Neural cell (in vitro differentiated cells): Measurements from ENCODE around the gene ABCG5. TPM values are rescaled to one million over a fixed set of nuclear protein-coding genes. Genes with fewer than 3 reads are reported as not detected.

Experiments
- H2AFZ ChIP-seq: fragments of 200-600, 300-800 bp; sonication (generic), shearing (Covaris generic); 2 replicates; pipeline ENCODE4 v1.6.0; 2014; ENCODE audit warnings: low read depth, mild to moderate bottlenecking, antibody characterized with exemption, low read length, moderate library complexity
- H3F3A ChIP-seq: fragments of 200-600 bp; shearing (Covaris generic); 2 replicates; pipeline ENCODE4 v1.6.1; 2016; ENCODE audit warnings: mild to moderate bottlenecking, moderate library complexity, mixed read lengths, antibody characterized with exemption, low read length; ENCODE audit not compliant: insufficient read depth, poor library complexity, severe bottlenecking
- H3K27ac ChIP-seq: fragments of 200-600, 300-800 bp; sonication (generic), shearing (Covaris generic); 2 replicates; pipeline ENCODE4 v1.5.1; 2014; ENCODE audit warnings: mild to moderate bottlenecking, low read length, moderate library complexity
- H3K27me3 ChIP-seq: fragments of 300-800, 200-600 bp; sonication (generic), shearing (Covaris generic); 2 replicates; pipeline ENCODE4 v1.6.0; 2014; ENCODE audit warnings: mild to moderate bottlenecking, low read depth, low read length, moderate library complexity; ENCODE audit not compliant: insufficient read depth
- H3K36me3 ChIP-seq: fragments of 300-800, 200-600 bp; sonication (generic), shearing (Covaris generic); 2 replicates; pipeline ENCODE4 v1.5.1; 2014; ENCODE audit warnings: mild to moderate bottlenecking, antibody characterized with exemption, low read length, moderate library complexity; ENCODE audit not compliant: insufficient read depth
- H3K4me2 ChIP-seq: fragments of 300-800, 200-600 bp; sonication (generic), shearing (Covaris generic); 2 replicates; pipeline ENCODE4 v1.6.0; 2014; ENCODE audit warnings: mild to moderate bottlenecking, low read length
- H3K4me3 ChIP-seq: fragments of 300-800, 200-600 bp; sonication (generic), shearing (Covaris generic); 2 replicates; pipeline ENCODE4 v1.5.1; 2014; ENCODE audit warnings: mild to moderate bottlenecking, low read length, moderate library complexity
- H3K79me2 ChIP-seq: fragments of 200-600 bp; shearing (Covaris generic); replicated peaks from 2 replicates; pipeline ENCODE4 v1.6.0; 2014; ENCODE audit warnings: mild to moderate bottlenecking, low read length, moderate library complexity; ENCODE audit not compliant: insufficient read depth
- H3K9ac ChIP-seq: fragments of 300-800, 200-600 bp; sonication (generic), shearing (Covaris generic); 2 replicates; pipeline ENCODE4 v1.6.1; 2016; ENCODE audit warnings: mild to moderate bottlenecking, low read length, mixed read lengths
- H3K9me2 ChIP-seq: fragments of 200-600 bp; shearing (Covaris generic); 2 replicates; pipeline ENCODE4 v1.6.1; 2016; ENCODE audit warnings: mild to moderate bottlenecking, low read length, mixed read lengths; ENCODE audit not compliant: insufficient read depth
- H3K9me3 ChIP-seq: fragments of 200-600, 300-800 bp; sonication (generic), shearing (Covaris generic); 2 replicates; pipeline ENCODE4 v1.6.1; 2016; ENCODE audit warnings: mild to moderate bottlenecking, mixed run types, low read length, moderate library complexity, mixed read lengths
- H4K20me1 ChIP-seq: fragments of 200-600 bp; shearing (Covaris generic); 2 replicates; pipeline ENCODE4 v1.6.1; 2016; ENCODE audit warnings: mild to moderate bottlenecking, mixed run types; ENCODE audit not compliant: insufficient read depth
- CTCF ChIP-seq: fragments of 450-650 bp; IDR thresholded peaks from 2 replicates; pipeline ENCODE4 v1.5.1; 2014; ENCODE audit warnings: antibody characterized with exemption, mild to moderate bottlenecking, moderate library complexity; ENCODE audit not compliant: poor library complexity, severe bottlenecking
- EP300 ChIP-seq: fragments of 450-650 bp; conservative IDR thresholded peaks from 2 replicates; pipeline ENCODE4 v1.6.1; 2014; ENCODE audit warnings: antibody characterized with exemption, mild to moderate bottlenecking, moderate library complexity; ENCODE audit not compliant: poor library complexity, severe bottlenecking
- EZH2 ChIP-seq: fragments of 200-600, 300-800 bp; shearing (Covaris generic), sonication (generic); IDR thresholded peaks from 2 replicates; pipeline ENCODE4 v1.6.1; 2014; ENCODE audit warnings: antibody characterized with exemption, low read length, borderline replicate concordance, mild to moderate bottlenecking; ENCODE audit not compliant: insufficient read depth, poor library complexity, severe bottlenecking
- MXI1 ChIP-seq: fragments of 450-650 bp; conservative IDR thresholded peaks from 2 replicates; pipeline ENCODE4 v1.6.1; 2014; ENCODE audit warnings: antibody characterized with exemption, mild to moderate bottlenecking; ENCODE audit not compliant: poor library complexity, severe bottlenecking
- POLR2AphosphoS5 ChIP-seq: IDR thresholded peaks from 2 replicates; pipeline ENCODE4 v1.6.1; 2012
- RAD21 ChIP-seq: fragments of 450-650 bp; conservative IDR thresholded peaks from 2 replicates; pipeline ENCODE4 v1.6.1; 2014; ENCODE audit warnings: antibody characterized with exemption, mild to moderate bottlenecking, moderate library complexity
- REST ChIP-seq: IDR thresholded peaks from 2 replicates; pipeline ENCODE4 v1.6.1; 2012; ENCODE audit warnings: borderline replicate concordance
- SMC3 ChIP-seq: fragments of 450-650 bp; conservative IDR thresholded peaks from 2 replicates; pipeline ENCODE4 v1.6.1; 2014; ENCODE audit warnings: antibody characterized with exemption, mild to moderate bottlenecking, moderate library complexity; ENCODE audit not compliant: poor library complexity
- TAF1 ChIP-seq: IDR thresholded peaks from 2 replicates; pipeline ENCODE4 v1.6.1; 2012; ENCODE audit warnings: low read depth
- polyA plus RNA-seq: library from polyadenylated mRNA; depleted of rRNA; stranded (reverse); fragments of >200 nt; gene quantifications from 2 replicates; pipeline ENCODE4 v1.2.3, GENCODE V29; 2014

Gene ABCG5
- polyA plus RNA-seq, 1 donor from 2014 or later: not detected

DNA sequence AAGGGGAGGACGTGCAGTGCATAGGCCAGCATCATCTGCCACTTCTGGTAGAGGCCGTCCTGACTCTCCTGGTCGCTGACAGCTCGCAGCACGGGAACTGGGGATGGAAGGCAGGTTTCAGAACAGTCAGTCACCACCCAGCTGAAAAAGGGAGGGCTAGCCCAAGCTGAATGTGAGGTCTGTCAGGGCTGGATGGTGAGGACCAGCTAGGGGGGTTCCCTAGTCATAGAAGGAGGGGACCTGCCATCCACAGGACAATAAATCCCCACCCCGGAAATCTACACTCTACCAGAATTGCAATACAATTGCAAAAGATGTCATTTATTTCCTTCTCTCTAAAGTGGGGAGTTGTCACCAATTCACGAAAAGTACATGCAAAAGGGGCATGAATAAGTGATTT is 15.8 kb downstream of the ABCG5 start:
- Histone ChIP-seq H3K36me3 (no peaks in the 10 kb centered on the region), H3K27ac (no peak overlapping the region), H3K27me3 (no peaks in the 10 kb centered on the region), H3F3A (no peaks in the 10 kb centered on the region), H3K9me3 (no peaks in the 10 kb centered on the region), H3K9ac (no peak overlapping the region), H3K9me2 (no peaks in the 10 kb centered on the region), H3K4me2 (no peak overlapping the region), H3K79me2 (no peaks in the 10 kb centered on the region), H2AFZ (no peak overlapping the region), H3K4me3 (no peak overlapping the region), H4K20me1 (no peaks in the 10 kb centered on the region)
- no peak for TF ChIP-seq REST
- TF ChIP-seq MXI1: no peak

DNA sequence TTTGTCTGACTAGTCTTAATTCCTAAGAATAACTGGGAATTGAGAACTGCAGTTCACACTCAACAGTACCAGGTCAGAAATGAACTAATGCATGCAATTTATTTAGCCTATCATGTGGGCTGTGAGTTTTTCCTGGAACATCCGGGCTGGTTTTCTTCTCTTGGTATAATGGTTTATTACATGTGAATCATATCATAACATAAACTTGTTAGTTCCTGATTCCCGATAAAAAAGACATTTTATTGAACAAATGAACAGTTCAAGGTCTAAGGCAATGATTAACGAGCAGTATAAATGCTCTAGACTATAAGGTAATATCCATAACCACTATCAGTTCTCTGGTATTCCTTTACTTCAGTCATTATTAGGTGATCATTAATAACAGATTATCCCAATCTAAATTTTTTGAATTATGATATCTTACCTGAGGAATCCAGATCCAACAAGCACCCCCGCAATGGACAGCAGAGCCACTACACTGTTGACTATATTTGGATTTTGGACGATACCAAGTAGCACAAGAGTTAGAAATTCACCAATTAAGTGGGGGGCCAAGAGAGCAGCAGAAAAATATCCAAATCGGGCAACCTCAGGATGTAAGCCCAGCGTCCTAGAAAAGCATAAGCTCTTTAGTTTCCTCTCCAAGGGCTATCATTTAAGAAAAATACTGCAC is 19.0 kb downstream of the ABCG5 start:
- no peak overlapping the region for H2AFZ ChIP-seq

More for the DNA sequence above, 19.0 kb downstream of the ABCG5 start:
- Histone ChIP-seq H3K9me3 (no peaks in the 10 kb centered on the region), H3K4me3 (no peak overlapping the region), H3K79me2 (no peaks in the 10 kb centered on the region), H3K27me3 (no peaks in the 10 kb centered on the region), H3K36me3 (no peaks in the 10 kb centered on the region), H4K20me1 (no peaks in the 10 kb centered on the region), H3K27ac (no peak overlapping the region), H3F3A (no peaks in the 10 kb centered on the region), H3K4me2 (no peak overlapping the region), H3K9ac (no peak overlapping the region), H3K9me2 (no peaks in the 10 kb centered on the region)
- TF ChIP-seq POLR2AphosphoS5: no peak
- TF ChIP-seq SMC3: no peak
- no peak for TF ChIP-seq REST
- no peak for TF ChIP-seq EZH2
- no peak for TF ChIP-seq MXI1
- no peak for TF ChIP-seq RAD21
- TF ChIP-seq EP300: no peak
- TF ChIP-seq CTCF: no peak
- no peak for TF ChIP-seq TAF1
